Retinal pigment epithelial cell (primary cell): ENCODE measurements around the gene STEAP2.
A peak's percentile ranks its signal among the peaks of the same experiment; 100 is the strongest.

Experiments used
- DNase-seq: peaks from one replicate; pipeline ENCODE4 v3.0.0-alpha.2; 2010; ENCODE audit warnings: low read depth
- H3K4me3 ChIP-seq: 2 replicates; pipeline ENCODE4 v1.5.1; 2011; ENCODE audit warnings: mild to moderate bottlenecking, low read length, control low read depth, moderate library complexity
- TF ChIP-seq, protein P1 (sequence below): conservative IDR thresholded peaks from 2 replicates; pipeline ENCODE4 v1.5.1; 2011; ENCODE audit warnings: low read depth, low read length, control low read depth, inconsistent platforms

STEAP2 gene

GRCh38 chr7:90210981-90211380, 559 bp upstream of the STEAP2 start:
- H3K4me3 ChIP-seq, result peak overlapping the region; percentile 60
- TF ChIP-seq, protein P1, sequence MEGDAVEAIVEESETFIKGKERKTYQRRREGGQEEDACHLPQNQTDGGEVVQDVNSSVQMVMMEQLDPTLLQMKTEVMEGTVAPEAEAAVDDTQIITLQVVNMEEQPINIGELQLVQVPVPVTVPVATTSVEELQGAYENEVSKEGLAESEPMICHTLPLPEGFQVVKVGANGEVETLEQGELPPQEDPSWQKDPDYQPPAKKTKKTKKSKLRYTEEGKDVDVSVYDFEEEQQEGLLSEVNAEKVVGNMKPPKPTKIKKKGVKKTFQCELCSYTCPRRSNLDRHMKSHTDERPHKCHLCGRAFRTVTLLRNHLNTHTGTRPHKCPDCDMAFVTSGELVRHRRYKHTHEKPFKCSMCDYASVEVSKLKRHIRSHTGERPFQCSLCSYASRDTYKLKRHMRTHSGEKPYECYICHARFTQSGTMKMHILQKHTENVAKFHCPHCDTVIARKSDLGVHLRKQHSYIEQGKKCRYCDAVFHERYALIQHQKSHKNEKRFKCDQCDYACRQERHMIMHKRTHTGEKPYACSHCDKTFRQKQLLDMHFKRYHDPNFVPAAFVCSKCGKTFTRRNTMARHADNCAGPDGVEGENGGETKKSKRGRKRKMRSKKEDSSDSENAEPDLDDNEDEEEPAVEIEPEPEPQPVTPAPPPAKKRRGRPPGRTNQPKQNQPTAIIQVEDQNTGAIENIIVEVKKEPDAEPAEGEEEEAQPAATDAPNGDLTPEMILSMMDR, result no peak
- DNase-seq, result peak; percentile 0

GRCh38 chr7:90212149-90212495, 582 bp downstream of the STEAP2 start:
- TF ChIP-seq, protein P1, result no peak
- no peak for DNase-seq
- H3K4me3 ChIP-seq, result peak overlapping the region; percentile 60

GRCh38 chr7:90213521-90213920, 2.0 kb downstream of the STEAP2 start:
- TF ChIP-seq, protein P1, result no peak
- DNase-seq, result no peak
- H3K4me3 ChIP-seq, result no peak overlapping the region

- no peak for DNase-seq
- TF ChIP-seq, protein P1, result no peak
- H3K4me3 ChIP-seq, result no peak overlapping the region
Measured at GRCh38 chr7:90216080-90216674, 4.6 kb downstream of the STEAP2 start.

GRCh38 chr7:90216771-90217170, 5.2 kb downstream of the STEAP2 start:
- TF ChIP-seq, protein P1, result no peak
- no peak for DNase-seq
- no peak overlapping the region for H3K4me3 ChIP-seq

- H3K4me3 ChIP-seq, result no peak overlapping the region
- TF ChIP-seq, protein P1, result no peak
- no peak for DNase-seq
Measured at GRCh38 chr7:90222390-90222789, 10.8 kb downstream of the STEAP2 start.
